NCI-H524 (cell line): ENCODE data around the gene TEX51.

ENCODE experiments used
- DNase-seq, 2 experiments: peaks; one replicate each; lab custom pipeline; 2025; lab: John Stamatoyannopoulos, UW

The TEX51 gene

DNA sequence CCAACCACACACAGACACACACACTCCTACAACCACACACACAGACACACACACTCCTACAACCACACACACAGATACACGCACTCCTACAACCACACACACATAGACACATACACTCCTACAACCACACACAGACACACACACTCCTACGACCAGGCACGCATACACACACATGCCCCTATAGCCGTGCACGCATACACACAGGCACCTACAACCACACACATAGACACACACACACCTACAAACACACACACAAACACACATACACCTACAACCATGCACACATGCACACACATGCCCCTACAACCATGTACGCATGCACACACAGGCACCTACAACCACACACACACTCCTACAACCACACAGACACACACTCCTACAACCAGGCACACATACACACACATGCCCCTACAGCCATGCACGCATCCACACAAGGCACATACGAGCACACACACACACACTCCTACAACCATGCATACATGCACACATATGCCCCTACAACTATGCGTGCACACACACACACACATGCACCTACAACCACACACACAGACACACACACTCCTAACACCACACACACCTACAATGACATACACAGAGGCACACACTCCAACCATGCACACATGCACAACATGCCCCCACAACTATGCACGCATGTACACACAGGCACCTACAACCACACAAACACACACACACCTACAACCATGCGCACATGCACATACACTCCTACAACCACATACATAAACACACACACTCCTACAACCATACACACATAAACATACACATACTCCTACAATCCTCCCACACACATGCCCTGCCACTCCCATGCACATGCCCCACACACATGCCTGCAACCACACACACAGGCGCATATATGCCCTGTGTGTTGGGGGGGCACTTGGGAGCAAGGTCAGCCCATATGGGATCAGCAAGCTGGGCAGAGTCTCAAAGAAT is 19.1 kb upstream of the TEX51 start:
- DNase-seq = no peak

DNA sequence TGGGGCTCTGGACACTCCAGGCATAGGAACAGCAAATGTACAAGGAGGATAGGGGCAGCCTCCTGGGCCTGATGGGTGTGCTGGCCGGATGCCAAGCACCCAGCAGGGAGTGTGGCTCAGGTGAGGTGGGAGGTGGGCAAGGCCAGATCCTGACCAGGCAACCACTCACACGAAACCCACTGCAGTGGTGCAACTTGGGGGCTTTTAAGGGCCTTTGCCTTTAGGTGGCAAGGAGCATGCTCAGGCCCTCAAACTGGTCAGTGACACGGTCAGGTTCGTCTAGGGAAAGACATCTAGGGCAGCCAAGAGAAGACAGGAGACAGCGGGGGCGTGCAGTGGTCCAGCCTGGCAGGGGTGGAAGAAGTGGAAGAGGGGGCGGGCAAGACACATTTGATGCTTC is 18.4 kb upstream of the TEX51 start:
- DNase-seq = no peak

DNA sequence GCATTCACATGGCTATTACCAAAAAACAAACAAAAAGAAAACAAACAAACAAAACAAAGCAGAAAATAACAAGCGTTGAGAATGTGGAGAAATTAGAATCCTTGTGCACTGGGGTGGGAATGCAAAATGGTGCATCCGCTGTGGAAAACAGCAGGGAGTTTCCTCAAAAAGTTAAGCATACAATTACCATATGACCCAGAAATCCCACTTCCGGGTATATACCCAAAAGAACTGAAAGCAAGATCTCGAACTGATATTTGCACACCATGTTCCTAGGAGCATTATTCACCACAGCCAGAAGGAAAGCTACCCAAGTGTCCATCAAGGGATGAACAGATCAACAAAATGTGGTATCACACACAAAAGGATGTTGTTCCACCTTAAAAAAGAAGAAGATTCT is 17.9 kb upstream of the TEX51 start:
- DNase-seq = no peak

DNA sequence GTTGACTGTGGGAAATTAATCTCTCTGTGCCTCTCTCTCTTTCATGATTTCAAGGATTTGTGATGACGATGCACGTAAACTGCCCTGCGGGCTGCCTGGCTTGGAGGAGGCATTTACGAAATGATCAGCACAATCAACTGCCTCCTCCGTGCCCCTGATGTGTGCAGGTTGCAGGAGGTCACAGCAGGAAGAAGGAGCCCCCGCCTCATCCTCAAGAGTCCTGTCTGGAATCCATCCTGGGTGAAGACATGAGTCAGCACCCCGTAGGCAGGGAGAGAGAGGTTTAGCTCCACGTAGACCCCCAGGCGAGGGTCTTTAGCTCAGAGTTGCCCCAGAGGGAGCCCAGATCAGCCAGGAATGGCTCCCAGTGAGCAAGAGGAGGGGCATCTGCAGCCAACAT is 17.1 kb upstream of the TEX51 start:
- DNase-seq = no peak

DNA sequence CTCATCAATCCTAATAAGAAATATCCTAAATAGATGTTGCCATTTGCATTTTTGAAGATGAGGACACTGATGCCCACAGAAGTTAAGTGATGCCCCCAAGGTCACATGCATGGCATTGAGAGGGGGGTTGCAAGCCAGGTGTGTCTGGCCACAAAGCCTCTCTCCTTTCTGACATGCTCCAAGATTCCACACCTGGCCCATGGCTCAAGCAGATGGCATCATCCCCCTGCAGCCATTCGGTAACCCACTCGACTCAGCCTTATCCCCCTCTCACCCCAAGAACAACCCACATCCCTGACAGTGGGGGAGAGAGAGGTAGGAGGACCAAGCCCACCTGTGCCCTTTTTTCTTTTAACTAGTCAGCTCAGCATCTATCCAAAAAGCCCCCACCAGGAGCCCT is 16.5 kb upstream of the TEX51 start:
- peak in 1 of 2 experiments; percentile 60 for DNase-seq

DNA sequence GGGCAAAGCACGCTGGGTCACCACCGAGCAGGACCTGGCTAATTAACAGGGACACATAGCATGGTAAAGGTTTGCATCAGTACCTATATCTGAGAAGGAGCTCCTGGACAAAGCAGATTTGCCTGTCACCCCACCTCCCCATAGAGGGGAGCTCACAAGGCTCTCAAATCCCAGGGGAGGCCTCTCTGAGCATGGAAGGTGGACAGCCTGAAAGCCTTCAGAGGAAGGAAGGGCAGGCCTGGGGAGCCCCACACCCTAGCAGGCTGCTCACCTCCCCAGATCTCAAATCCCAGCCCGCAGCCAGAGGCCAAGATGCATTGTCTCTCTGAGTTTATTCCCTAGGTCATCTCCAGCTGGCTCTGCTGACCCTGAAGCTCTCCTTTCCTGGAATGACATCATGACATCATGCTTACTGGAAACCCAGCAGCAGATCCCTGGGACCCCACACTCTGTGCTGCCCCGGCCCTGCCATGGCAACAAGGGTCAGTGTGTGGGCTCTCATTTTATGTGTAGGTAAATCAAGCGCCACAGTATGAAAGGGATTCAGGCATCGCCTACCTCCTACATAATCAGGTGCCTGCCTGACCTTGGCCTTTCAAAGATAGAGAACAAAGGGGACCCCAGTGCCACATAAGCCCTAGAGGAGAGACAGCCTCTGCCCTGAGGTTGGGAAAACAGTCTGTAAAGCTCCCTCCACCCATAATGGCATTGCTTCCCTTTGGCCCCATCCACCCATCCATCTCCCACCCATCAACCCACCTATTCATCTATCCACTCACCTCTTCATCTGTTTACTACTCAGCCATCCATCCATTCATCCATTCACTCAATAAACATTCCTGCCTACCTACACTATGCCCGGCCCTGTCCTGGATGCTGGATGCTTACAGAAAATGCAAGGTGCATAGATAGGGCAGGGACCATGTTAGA is 15.7 kb upstream of the TEX51 start:
- DNase-seq = no peak

DNA sequence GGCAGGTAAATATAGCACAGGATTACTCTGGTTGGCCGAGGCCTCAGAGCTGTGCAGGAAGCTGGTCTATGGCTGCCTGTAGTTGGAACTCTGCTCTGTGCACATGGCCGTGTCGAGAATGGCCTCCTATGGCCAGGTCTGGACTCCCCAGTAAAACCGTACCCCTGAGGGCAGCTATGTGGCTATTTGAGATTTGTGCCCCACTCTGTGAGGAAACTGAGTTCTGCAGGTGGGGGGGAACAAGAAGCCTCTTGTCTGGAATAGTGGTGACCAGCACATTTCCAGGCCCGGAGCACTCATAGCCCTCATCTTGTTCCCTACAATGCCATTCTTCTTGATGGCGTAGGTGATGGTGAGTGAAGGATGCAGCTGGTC is 15.0 kb upstream of the TEX51 start:
- no peak for DNase-seq

DNA sequence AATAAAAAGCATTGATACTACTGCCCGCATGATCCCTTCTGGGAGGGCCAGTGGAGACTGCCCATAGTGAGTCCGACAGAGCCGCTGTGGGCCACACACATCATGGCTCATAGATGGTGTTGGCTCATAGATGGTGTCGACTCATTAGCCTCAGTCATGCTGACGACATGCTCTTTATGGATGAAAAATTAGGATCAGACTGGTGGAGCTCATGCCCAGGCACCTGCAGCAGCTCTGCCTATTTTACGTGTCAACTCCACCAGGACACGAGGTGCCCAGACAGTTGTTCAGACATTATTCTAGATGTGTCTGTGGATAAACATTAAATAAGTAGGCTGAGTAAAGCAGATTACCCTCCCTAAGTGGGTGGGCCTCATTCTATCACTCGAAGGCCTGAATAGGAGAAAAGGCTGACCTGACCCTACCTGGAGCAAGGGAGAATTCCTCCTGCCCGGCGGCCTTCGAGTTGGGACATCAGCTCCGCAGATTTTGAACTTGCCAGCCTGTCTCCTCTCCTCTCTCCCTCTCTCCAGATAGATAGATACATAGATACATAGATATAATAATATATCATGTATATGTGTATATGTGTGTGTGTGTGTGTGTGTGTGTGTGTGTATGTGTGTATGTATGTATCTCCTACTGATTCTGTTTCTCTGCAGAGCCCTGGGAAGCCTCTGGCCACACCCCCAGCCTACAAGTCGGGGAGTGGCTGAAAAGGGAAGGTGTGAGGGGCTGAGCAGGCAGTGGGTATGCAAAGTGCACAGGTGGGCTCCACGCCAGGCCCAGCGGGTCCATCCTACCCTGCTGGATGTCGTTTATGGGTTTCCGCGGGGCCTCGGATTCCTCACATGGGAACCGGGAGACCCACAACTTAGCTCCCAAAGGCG is 13.6 kb upstream of the TEX51 start:
- no peak for DNase-seq

DNA sequence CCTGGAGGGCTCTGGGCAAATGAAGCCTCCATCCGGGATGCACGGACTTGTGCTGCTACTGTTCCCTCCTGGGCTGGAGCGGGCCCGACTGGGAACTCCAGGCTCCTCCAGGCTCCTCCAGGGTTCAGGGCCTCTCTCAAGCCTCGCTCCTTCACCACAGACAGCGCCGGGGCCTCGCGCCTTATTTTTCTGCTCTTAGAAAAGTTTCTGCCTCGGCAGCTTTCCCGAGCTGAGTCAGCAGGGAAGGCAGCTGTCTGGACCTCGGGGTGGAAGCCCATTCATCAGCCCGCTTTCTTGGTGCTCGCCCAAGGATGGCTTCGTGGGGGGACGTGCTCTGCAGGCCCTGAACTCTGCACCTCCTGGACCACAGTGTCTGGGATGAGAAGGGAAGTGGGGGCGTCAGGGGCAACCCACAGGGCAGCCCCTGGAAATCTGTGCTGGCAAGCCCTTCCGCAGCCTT is 12.9 kb upstream of the TEX51 start:
- no peak for DNase-seq

DNA sequence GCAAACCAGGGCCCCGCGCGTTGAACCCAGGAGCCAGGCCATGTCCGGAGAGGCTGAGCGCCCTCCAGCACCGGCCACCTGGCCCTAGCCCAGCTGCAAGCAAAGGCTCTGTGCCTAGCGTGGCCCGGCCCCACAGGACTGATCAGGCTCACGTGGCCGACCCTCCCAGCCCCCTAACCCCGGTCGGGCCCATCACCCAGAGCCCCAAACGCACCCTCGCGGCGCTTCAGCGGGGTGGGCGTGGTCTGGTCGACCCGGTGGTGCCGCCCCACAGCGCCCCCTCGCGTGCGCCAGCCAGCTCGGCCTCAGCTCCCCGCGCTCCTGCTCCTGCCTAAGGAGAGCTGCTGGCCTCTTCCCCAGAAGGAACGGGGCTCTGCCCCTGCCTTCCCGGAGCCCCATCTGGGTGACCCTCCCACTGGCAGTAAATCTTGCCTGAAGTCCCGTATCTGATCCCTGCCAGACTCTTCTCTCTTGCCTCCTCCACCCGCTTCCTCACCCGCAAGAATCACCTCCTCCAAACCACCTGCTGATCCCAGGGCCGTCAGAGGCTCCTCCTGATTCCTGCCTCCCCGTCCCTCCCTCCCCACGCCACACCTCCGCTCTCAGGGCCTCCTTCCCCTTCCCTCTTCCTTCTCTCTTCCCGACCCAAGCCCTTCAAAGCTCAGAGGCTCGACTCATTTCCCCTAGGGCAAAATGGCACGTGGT is 12.3 kb upstream of the TEX51 start:
- peak; percentile 13 to 42 for DNase-seq

DNA sequence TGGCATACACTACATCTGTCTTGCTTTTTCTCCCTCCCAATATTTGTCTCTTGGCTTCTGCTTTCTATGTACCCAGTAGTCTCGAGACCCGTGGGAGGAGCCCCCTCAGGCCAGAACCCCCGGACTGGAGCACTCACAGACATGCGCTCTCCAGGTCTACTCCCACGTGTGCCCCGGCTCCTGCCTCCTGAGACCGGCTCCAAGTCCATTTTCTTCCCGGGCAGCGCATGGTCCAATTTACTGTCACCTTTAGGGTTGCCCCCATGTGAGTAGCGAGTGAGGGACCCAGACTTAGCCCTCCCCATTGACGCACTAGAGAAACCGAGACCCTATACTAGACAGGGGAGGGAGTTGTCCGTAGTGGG is 11.8 kb upstream of the TEX51 start:
- DNase-seq = no peak

DNA sequence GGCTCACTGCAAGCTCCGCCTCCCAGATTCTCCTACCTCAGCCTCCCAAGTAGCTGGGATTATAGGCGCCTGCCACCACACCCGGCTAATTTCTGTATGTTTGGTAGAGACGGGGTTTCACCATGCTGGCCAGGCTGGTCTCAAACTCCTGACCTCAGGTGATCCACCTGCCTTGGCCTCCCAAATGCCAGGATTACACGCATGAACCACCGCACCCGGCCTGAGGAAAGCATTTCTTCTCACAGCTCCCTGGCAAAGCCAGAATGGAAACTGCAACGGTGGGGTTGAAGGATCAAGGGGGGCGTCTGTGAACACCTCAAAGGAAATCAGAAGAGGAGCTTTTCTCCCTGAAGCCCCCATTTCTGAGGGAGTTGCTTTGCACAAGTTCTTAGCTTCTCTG is 11.2 kb upstream of the TEX51 start:
- DNase-seq = no peak

DNA sequence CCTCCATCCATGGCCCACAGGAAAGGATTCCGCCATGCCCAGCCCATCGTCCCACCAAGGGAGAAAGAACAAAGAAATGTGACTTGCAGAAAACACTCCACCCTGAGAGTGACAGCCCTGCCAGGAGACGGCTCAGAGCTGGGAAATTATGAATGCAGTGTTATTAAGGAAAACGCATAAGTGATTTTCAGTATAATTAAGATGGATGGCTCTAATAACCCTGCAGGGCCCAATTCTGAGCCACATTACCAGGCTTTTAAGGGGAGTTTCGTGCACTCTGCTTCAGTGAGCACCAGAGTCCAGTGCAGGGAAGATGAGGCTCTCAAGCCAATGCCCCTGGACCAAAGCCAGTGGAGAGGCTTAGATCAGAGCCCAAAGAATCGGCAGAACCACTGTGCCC is 10.6 kb upstream of the TEX51 start:
- DNase-seq = no peak

DNA sequence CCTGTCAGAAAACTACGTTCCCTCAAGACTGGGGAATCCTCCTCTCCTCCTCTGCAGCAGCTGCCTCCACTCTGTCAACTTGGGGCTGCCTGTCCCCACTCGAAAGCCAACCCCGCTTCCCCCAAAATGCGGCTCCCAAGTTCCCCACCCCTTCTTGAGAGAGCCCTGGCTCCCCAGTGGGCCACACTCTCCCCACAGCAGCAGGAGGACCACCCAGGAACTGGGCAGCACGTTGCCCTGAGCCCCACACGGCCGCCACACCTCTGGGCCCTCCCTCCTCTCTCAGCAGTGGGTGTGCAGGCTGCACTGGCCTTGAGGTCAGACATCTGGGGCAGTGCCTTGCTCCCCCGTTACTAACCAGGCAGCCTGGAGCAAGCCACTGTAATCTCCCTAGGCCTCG is 9.6 kb upstream of the TEX51 start:
- no peak for DNase-seq

DNA sequence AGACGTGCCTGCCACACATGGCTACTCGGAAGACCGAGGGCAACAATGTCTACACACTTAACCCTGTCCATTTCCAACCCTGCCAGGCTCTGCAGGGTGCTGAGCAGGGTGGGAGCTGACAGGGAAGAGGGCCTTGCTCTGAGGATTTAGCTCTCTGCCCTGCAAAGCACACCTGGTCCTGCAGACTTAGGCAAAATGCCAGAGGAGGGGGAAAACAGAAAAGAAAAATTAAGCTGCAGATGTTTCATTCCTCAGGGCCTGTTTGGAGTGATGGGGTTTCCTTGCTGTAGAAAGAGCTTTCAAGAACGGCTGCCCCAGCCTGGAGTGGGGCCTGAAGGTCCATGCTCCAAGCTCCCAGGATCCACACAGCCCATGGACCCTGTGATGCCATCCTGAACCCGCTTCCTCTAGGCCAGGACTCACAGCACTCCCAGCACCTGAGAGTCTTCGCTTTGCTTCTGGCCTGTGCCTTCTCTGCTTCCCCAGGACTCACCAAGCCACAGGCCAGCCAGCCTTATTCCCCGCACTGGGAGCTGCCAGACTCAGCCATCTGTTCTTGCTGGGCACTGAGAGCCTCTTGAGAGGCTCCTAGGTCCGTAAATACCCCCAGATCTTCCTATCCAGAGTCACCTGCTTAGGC is 9.1 kb upstream of the TEX51 start:
- DNase-seq = peak; percentile 83 to 93

DNA sequence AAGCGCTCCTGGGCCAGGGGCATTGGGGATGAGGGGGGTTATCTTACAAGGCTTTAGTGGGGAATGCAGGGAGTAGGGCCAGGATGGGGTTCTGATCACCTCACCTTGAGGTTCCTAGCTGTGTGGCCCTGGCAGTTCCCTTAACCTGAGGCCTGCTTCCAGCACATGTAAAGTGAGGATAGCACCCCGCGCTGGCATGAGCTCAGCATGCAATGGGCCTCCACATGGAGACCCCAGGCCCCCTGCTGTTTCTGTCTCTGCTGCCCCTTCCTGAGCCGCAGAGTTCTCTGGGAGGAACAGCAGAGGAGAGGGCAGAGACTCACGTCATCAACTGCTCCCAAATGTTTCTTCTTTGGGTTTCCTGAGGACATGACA is 8.6 kb upstream of the TEX51 start:
- DNase-seq = no peak

DNA sequence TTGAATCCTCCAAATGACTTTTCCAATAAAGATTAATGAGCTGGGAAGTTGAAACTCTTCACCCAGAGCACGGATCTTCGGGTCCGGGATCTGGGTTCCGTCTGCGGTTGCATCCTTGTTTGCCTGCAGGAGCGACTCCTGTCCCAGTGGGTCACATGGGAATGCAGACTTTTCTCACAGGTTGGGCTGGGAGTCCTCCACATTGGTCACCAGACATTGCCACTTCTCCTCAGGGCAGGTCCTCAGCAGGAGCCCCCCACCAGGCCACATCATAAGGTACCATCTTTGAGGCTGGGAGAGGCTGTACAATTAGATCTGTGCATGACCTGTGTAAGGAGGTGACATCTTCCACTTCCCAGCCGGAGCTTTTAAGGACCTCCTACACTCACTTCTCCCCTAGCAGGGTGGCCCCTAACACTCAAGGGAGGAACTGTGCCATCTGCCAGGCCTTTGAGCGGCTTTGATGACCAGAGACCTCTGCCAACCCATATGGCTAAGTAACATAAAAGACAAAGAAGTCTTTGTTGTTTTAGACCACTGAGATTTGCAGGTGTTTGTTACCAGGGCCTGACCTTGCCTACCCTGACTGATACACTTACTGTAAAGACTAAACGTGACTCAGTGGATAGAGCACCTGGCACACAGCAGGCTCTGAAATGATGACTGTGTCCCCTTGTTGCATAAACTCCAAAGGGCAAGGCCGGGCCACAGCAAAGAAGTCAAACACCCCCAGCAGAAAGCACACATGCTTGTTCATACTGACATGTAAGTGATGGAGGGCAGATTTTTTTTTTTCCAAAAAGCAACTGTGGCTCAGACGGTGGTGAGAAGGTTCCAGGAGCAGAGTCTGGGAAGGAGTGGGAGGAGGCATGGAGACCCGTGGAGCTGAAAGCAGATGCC is 7.9 kb upstream of the TEX51 start:
- peak; percentile 57 to 85 for DNase-seq

DNA sequence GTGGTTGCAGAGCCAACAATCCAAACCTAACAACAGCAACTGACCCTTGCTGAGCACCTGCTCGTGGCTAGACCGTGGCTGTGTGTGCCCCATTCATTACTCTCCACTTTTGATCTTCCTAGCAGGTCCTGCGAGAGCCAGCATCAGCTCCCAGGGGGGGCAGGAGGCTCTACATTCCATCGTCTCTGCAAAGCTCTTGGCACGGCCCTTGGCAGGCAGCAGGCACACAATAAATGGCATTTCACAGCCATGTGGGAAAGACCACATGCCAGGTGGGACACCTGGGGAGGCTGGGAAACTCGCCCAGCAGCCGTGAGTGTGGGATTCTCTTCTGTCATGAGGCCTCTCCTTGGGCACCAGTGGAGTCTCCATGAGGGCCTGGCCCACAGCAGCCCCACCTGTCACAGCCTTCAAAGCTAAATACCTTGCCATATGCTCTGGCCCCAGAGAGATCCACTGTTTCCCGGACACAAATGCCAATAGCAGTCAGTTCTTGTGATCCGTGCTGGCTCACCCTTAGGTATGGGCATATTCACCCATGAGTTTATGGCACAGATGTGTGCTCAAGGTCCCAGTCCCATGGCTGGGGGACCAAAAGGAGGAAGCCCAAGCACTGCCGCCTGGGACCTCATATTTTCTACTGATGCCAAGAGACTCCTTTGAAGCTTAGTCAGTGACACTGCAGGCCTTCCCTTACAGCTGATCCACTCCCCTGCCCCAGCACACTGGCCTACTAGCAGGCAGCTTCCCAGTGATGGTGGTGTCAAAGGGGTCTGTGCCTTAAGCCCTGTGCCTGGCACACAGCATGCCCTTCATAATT is 6.8 kb upstream of the TEX51 start:
- peak; percentile 86 to 96 for DNase-seq

DNA sequence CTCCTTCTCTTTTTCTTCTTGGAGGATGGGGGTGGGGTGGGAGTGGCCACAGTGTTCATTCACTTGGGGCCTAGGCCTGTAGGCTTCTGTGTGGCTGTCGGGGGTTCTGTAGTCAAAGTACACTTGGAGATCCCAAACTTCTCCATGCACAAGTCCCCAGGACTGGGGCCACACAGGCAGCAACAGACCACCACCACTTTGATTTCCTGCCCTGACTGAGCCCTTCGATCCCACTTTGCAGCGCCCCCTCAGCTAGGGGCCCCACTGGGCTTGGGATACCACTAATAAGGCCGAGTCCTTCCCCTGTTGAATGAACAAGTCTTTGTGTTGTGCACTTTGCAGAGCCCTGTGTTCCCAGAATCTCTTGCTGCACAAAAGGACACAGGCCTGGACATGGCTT is 5.5 kb upstream of the TEX51 start:
- DNase-seq = no peak
